HepG2 (cell line): ENCODE results near the gene TMC8. TPM values are rescaled to one million over a fixed set of nuclear protein-coding genes. Genes with fewer than 3 reads are reported as not detected.

ENCODE experiments used
- ADNP ChIP-seq: sonication (generic); formaldehyde crosslinking; IDR thresholded peaks from 2 replicates; pipeline ENCODE4 v1.4.0; 2020; ENCODE audit warnings: missing genetic modification reagents
- AKNA ChIP-seq: sonication (generic); formaldehyde crosslinking; IDR thresholded peaks from 2 replicates; pipeline ENCODE4 v1.4.0; 2020; ENCODE audit warnings: missing genetic modification reagents, borderline replicate concordance
- CAMTA2 ChIP-seq: sonication (generic); formaldehyde crosslinking; IDR thresholded peaks from 2 replicates; pipeline ENCODE4 v1.4.0; 2020; ENCODE audit warnings: mild to moderate bottlenecking, missing genetic modification reagents, borderline replicate concordance
- E2F2 ChIP-seq: sonication (generic); formaldehyde crosslinking; IDR thresholded peaks from 2 replicates; pipeline ENCODE4 v1.4.0; 2020; ENCODE audit warnings: missing genetic modification reagents, borderline replicate concordance
- GLI4 ChIP-seq: sonication (generic); formaldehyde crosslinking; IDR thresholded peaks from 2 replicates; pipeline ENCODE4 v1.5.1; 2020; ENCODE audit warnings: missing genetic modification reagents, mild to moderate bottlenecking, moderate library complexity, borderline replicate concordance
- HNF1B ChIP-seq: sonication (generic); formaldehyde crosslinking; IDR thresholded peaks from 2 replicates; pipeline ENCODE4 v1.5.1; 2020; ENCODE audit warnings: mild to moderate bottlenecking, moderate library complexity, missing genetic modification reagents
- HOMEZ ChIP-seq: IDR thresholded peaks from 2 replicates; pipeline ENCODE4 v1.6.1; 2016; ENCODE audit warnings: low read depth
- PLSCR1 ChIP-seq: sonication (generic); formaldehyde crosslinking; IDR thresholded peaks from 2 replicates; pipeline ENCODE4 v1.5.0; 2020; ENCODE audit warnings: missing genetic modification reagents, mild to moderate bottlenecking, borderline replicate concordance
- PTBP1 ChIP-seq: fragments of 200-400 bp; formaldehyde crosslinking; IDR thresholded peaks from 2 replicates; pipeline ENCODE4 v1.6.1; 2018; ENCODE audit warnings: low read length, low read depth; ENCODE audit not compliant: poor library complexity, severe bottlenecking
- RXRA ChIP-seq: sonication (generic); formaldehyde crosslinking; IDR thresholded peaks from 2 replicates; pipeline ENCODE4 v1.5.1; 2020; ENCODE audit warnings: missing genetic modification reagents
- ZNF512 ChIP-seq: sonication (generic); formaldehyde crosslinking; IDR thresholded peaks from 2 replicates; pipeline ENCODE4 v1.4.0; 2020; ENCODE audit warnings: mild to moderate bottlenecking, missing genetic modification reagents
- ZNF580 ChIP-seq: IDR thresholded peaks from 2 replicates; pipeline ENCODE4 v1.6.1; 2016; ENCODE audit warnings: low read depth, borderline replicate concordance
- ZSCAN20 ChIP-seq: sonication (generic); formaldehyde crosslinking; IDR thresholded peaks from 2 replicates; pipeline ENCODE4 v1.4.0; 2020; ENCODE audit warnings: missing genetic modification reagents, mild to moderate bottlenecking, borderline replicate concordance
- polyA plus RNA-seq, 8 experiments: library from polyadenylated mRNA; depleted of rRNA in 3 of 8; stranded (reverse) in 7 of 8; unstranded in 1 of 8; fragments of >200 nt; fragmentation: Illumina TruSeq in 4 of 8; extraction: Trizol in 4 of 8; gene quantifications; 2 replicates each; pipeline versions ENCODE4 v1.2.1 to v1.2.3, GENCODE V29; 2011 to 2016; ENCODE audit warnings: low read depth in 4 of 8, missing spikeins in 1 of 8, mixed read lengths in 1 of 8; ENCODE audit not compliant: insufficient read depth in 1 of 8
- total RNA-seq, 5 experiments: library from RNA; depleted of rRNA; stranded (reverse); fragments of >200 nt; fragmentation: Illumina TruSeq; extraction: Trizol; gene quantifications; 2 replicates each; pipeline ENCODE4 v1.2.3, GENCODE V29; 2016; ENCODE audit warnings: low read depth in 1 of 5

Gene TMC8
- total and polyA plus RNA-seq, 2 of the 13 experiments (the other 11 are each of a cell fraction or from before 2014, with no cell fraction given), result 0.53 to 7.8 TPM

GRCh38 chr17:78133971-78134898 lies 3.7 kb downstream of the TMC8 start (continued):
- TF ChIP-seq E2F2 (CRISPR knock-in tag) (no peak), ZNF512 (CRISPR knock-in tag) (0 out of 2 replicates have a peak, but pooled peaks have one; percentile 56), HOMEZ (CRISPR knock-in tag) (no peak), CAMTA2 (CRISPR knock-in tag) (no peak), RXRA (CRISPR knock-in tag) (peak; percentile 67; the same call in 1 of the 2 replicates), PTBP1 (no peak), ZNF580 (CRISPR knock-in tag) (peak; percentile 77; the same call in 1 of the 2 replicates), AKNA (CRISPR knock-in tag) (no peak), GLI4 (no peak), PLSCR1 (no peak), ZSCAN20 (CRISPR knock-in tag) (no peak), ADNP (CRISPR knock-in tag) (no peak), HNF1B (CRISPR knock-in tag) (peak; percentile 80)
